WTC11 (cell line): ENCODE data around the gene SPIRE1. TPM values are rescaled to one million over a fixed set of nuclear protein-coding genes. Genes with fewer than 3 reads are reported as not detected.

Source experiments
- ATAC-seq: fragments of 200-7000 bp; cut with Tn5 transposase; 2 replicates; pipeline ENCODE4 v1.10.0; 2021; ENCODE audit warnings: mild to moderate bottlenecking, moderate library complexity
- CTCF ChIA-PET: fragments of 300-600 bp; sonication (Branson Sonifier 250); formaldehyde crosslinking; loops from one replicate; lab custom pipeline; 2021; ENCODE audit warnings: antibody characterized with exemption; lab: Charles Lee
- POLR2A ChIA-PET: fragments of 350-600 bp; sonication (Branson Sonifier 250); formaldehyde crosslinking; loops from one replicate; lab custom pipeline; 2021; ENCODE audit warnings: antibody characterized with exemption; lab: Charles Lee
- DNase-seq: peaks from one replicate; pipeline ENCODE4 v3.0.0; 2021; ENCODE audit warnings: low spot score
- H3K27ac Mint-ChIP-seq: 2 replicates; pipeline ENCODE4 v1.8.0; 2021; ENCODE audit warnings: mixed read lengths
- H3K27me3 Mint-ChIP-seq: 2 replicates; pipeline ENCODE4 v1.8.0; 2021; ENCODE audit warnings: low read depth, mild to moderate bottlenecking, moderate library complexity, mixed read lengths
- H3K36me3 Mint-ChIP-seq: 2 replicates; pipeline ENCODE4 v1.8.0; 2021; ENCODE audit warnings: mixed read lengths
- H3K4me1 Mint-ChIP-seq: 2 replicates; pipeline ENCODE4 v1.8.0; 2022; ENCODE audit warnings: mixed read lengths
- H3K4me3 Mint-ChIP-seq: 2 replicates; pipeline ENCODE4 v1.8.0; 2021; ENCODE audit warnings: mild to moderate bottlenecking, moderate library complexity, mixed read lengths
- H3K9me3 Mint-ChIP-seq: 2 replicates; pipeline ENCODE4 v1.8.0; 2021; ENCODE audit warnings: mixed read lengths
- ETV6 ChIP-seq: sonication (generic); formaldehyde crosslinking; IDR thresholded peaks from 2 replicates; pipeline ENCODE4 v1.8.1; 2022; ENCODE audit warnings: mild to moderate bottlenecking, missing genetic modification reagents
- FOXJ3 ChIP-seq: sonication (generic); formaldehyde crosslinking; IDR thresholded peaks from 2 replicates; pipeline ENCODE4 v1.9.0; 2021; ENCODE audit warnings: missing genetic modification reagents, mild to moderate bottlenecking, borderline replicate concordance
- FOXK1 ChIP-seq: sonication (generic); formaldehyde crosslinking; IDR thresholded peaks from 2 replicates; pipeline ENCODE4 v1.8.0; 2022; ENCODE audit warnings: mild to moderate bottlenecking, moderate library complexity, missing genetic modification reagents
- FOXP1 ChIP-seq: sonication (generic); formaldehyde crosslinking; IDR thresholded peaks from 2 replicates; pipeline ENCODE4 v1.8.0; 2022; ENCODE audit warnings: missing genetic modification reagents, mild to moderate bottlenecking, moderate library complexity, borderline replicate concordance
- HMGXB4 ChIP-seq: sonication (generic); formaldehyde crosslinking; IDR thresholded peaks from 2 replicates; pipeline ENCODE4 v1.8.1; 2023; ENCODE audit warnings: mild to moderate bottlenecking, moderate library complexity, missing genetic modification reagents
- IRF1 ChIP-seq: sonication (generic); formaldehyde crosslinking; IDR thresholded peaks from 2 replicates; pipeline ENCODE4 v1.8.0; 2023; ENCODE audit warnings: missing genetic modification reagents
- KAT7 ChIP-seq: sonication (generic); formaldehyde crosslinking; IDR thresholded peaks from 2 replicates; pipeline ENCODE4 v1.8.1; 2023; ENCODE audit warnings: missing genetic modification reagents, mild to moderate bottlenecking, borderline replicate concordance
- MXD4 ChIP-seq: fragments of 250-450 bp; sonication (Bioruptor Pico); IDR thresholded peaks from 2 replicates; pipeline ENCODE4 v1.8.0; 2021; ENCODE audit warnings: mild to moderate bottlenecking, moderate library complexity, borderline replicate concordance
- NFE2L1 ChIP-seq: sonication (generic); formaldehyde crosslinking; IDR thresholded peaks from 2 replicates; pipeline ENCODE4 v1.8.1; 2023; ENCODE audit warnings: missing genetic modification reagents
- NFYB ChIP-seq: sonication (generic); formaldehyde crosslinking; conservative IDR thresholded peaks from 2 replicates; pipeline ENCODE4 v1.8.0; 2022; ENCODE audit warnings: low read depth, missing genetic modification reagents
- PRDM15 ChIP-seq: sonication (generic); formaldehyde crosslinking; IDR thresholded peaks from 2 replicates; pipeline ENCODE4 v1.8.0; 2022; ENCODE audit warnings: missing genetic modification reagents
- PRRX2 ChIP-seq: fragments of 250-450 bp; sonication (Bioruptor Pico); IDR thresholded peaks from 2 replicates; pipeline ENCODE4 v1.8.0; 2021; ENCODE audit warnings: mild to moderate bottlenecking
- RELA ChIP-seq: sonication (generic); formaldehyde crosslinking; IDR thresholded peaks from 2 replicates; pipeline ENCODE4 v1.8.1; 2022; ENCODE audit warnings: missing genetic modification reagents, mild to moderate bottlenecking, borderline replicate concordance
- SMAD3 ChIP-seq: sonication (generic); formaldehyde crosslinking; IDR thresholded peaks from 2 replicates; pipeline ENCODE4 v1.8.0; 2022; ENCODE audit warnings: missing genetic modification reagents, mild to moderate bottlenecking, borderline replicate concordance
- TEAD1 ChIP-seq: sonication (generic); formaldehyde crosslinking; IDR thresholded peaks from 2 replicates; pipeline ENCODE4 v1.8.0; 2022; ENCODE audit warnings: mild to moderate bottlenecking, missing genetic modification reagents
- ZNF512 ChIP-seq: sonication (generic); formaldehyde crosslinking; IDR thresholded peaks from 2 replicates; pipeline ENCODE4 v1.8.1; 2022; ENCODE audit warnings: missing genetic modification reagents, borderline replicate concordance
- total RNA-seq: library from RNA; stranded (reverse); gene quantifications from 3 replicates; pipeline ENCODE4 v1.2.3, GENCODE V29; 2021
- TF ChIP-seq, protein P1 (sequence below): fragments of 250-450 bp; sonication (Bioruptor Pico); IDR thresholded peaks from 2 replicates; pipeline ENCODE4 v1.9.0; 2021; ENCODE audit warnings: moderate library complexity, mild to moderate bottlenecking, inconsistent platforms, borderline replicate concordance
- TF ChIP-seq, protein P2 (sequence below): sonication (generic); formaldehyde crosslinking; IDR thresholded peaks from 2 replicates; pipeline ENCODE4 v1.8.1; 2022; ENCODE audit warnings: mild to moderate bottlenecking, moderate library complexity, missing genetic modification reagents

The SPIRE1 gene
- total RNA-seq, 1 experiment from 2014 or later, result 19.3 TPM

DNA sequence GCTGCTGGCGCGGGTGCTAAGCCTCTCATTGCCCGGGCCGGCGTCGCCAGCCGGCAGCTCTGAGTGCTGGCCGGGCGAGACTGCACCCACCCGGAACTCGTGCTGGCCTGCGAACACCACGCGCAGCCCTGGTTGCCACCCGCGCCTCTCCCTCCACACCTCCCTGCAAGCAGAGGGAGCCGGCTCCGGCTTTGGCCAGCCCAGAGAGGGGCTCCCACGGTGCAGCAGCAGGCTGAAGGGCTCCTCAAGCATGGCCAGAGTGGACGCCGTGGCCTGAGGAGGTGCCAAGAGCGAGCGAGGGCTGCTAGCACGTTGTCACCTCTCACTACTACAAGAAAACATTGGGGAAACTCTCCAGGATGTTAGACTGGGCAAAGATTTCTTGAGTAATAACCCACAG is 98.6 kb downstream of the SPIRE1 start (continued):
- TF ChIP-seq PRDM15 (CRISPR knock-in tag), result no peak

DNA sequence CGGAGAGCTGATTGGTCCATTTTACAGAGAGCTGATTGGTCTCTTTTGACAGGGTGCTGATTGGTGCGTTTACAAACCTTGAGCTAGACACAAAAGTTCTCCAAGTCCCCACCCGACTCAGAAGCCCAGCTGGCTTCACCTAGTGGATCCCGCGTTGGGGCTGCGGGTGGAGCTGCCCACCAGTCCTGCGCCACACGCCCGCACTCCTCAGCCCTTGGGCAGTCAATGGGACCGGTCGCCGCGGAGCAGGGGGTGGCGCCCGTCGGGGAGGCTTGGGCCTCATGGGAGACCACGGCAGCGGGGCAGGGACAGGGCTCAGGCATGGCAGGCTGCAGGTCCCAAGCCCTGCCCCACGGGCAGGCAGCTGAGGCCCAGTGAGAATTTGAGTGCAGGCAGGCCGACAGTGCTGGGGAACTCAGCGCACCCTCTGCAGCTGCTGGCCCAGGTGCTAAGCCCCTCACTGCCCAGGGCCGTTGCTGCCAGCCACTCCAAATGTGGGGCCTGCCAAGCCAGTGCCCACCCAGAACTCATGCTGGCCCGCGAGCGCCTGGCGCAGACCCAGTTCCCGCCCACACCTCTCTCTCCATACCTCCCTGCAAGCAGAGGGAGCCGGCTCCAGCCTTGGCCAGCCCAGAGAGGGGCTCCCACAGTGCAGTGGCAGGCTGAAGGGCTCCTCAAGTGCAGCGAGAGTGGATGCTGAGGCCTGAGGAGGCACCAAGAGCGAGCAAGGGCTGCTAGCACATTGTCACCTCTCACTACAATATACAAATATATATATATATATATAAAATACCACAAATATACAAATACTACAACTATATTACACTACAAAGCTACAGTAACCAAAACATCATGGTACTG is 100.7 kb downstream of the SPIRE1 start:
- Mint-ChIP-seq H3K4me3 (no peak overlapping the region), H3K27ac (no peak overlapping the region), H3K27me3 (peaks cover 10% of the 10 kb centered on the region; the same call in 1 of the 2 replicates), H3K36me3 (peaks cover 76% of the 10 kb centered on the region), H3K9me3 (peaks cover 77% of the 10 kb centered on the region), H3K4me1 (peaks cover 5% of the 10 kb centered on the region)
- DNase-seq (no peak), ATAC-seq (no peak)
- TF ChIP-seq FOXK1, result no peak
- no peak for TF ChIP-seq TEAD1 (CRISPR knock-in tag)
- no peak for TF ChIP-seq KAT7 (CRISPR knock-in tag)
- no peak for TF ChIP-seq FOXJ3 (CRISPR knock-in tag)
- no peak for TF ChIP-seq MXD4
- POLR2A ChIA-PET, result no interaction called here
- CTCF ChIA-PET, result no interaction called here

GRCh38 chr18:12554796-12555388 is 103.0 kb downstream of the SPIRE1 start:
- no peak for DNase-seq
- Mint-ChIP-seq H3K9me3 (peaks cover 64% of the 10 kb centered on the region), H3K27ac (no peak overlapping the region), H3K4me3 (no peak overlapping the region), H3K4me1 (peaks cover 12% of the 10 kb centered on the region), H3K27me3 (peaks cover 10% of the 10 kb centered on the region; the same call in 1 of the 2 replicates), H3K36me3 (peaks cover 66% of the 10 kb centered on the region)
- POLR2A ChIA-PET, result no interaction called here
- ATAC-seq, result no peak
- TF ChIP-seq ETV6 (CRISPR knock-in tag) (no peak), HMGXB4 (CRISPR knock-in tag) (no peak), PRRX2 (CRISPR knock-in tag) (no peak), ZNF512 (no peak), IRF1 (CRISPR knock-in tag) (no peak), FOXP1 (CRISPR knock-in tag) (no peak), NFYB (CRISPR knock-in tag) (no peak), SMAD3 (CRISPR knock-in tag) (no peak), RELA (CRISPR knock-in tag) (no peak), NFE2L1 (CRISPR knock-in tag) (no peak)
- TF ChIP-seq, protein P1, sequence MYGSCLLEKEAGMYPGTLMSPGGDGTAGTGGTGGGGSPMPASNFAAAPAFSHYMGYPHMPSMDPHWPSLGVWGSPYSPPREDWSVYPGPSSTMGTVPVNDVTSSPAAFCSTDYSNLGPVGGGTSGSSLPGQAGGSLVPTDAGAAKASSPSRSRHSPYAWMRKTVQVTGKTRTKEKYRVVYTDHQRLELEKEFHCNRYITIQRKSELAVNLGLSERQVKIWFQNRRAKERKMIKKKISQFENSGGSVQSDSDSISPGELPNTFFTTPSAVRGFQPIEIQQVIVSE (CRISPR knock-in tag), result no peak
- TF ChIP-seq, protein P2, sequence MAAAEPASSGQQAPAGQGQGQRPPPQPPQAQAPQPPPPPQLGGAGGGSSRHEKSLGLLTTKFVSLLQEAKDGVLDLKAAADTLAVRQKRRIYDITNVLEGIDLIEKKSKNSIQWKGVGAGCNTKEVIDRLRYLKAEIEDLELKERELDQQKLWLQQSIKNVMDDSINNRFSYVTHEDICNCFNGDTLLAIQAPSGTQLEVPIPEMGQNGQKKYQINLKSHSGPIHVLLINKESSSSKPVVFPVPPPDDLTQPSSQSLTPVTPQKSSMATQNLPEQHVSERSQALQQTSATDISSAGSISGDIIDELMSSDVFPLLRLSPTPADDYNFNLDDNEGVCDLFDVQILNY (CRISPR knock-in tag), result no peak
- CTCF ChIA-PET, result no interaction called here
